SK-N-DZ (cell line): ENCODE data around the gene IL17RC.
A peak's percentile ranks its signal among the peaks of the same experiment; 100 is the strongest.

ENCODE experiments used
- DNase-seq: peaks from one replicate; pipeline ENCODE4 v3.0.0-alpha.2; 2015; ENCODE audit warnings: low spot score

Gene IL17RC

DNA sequence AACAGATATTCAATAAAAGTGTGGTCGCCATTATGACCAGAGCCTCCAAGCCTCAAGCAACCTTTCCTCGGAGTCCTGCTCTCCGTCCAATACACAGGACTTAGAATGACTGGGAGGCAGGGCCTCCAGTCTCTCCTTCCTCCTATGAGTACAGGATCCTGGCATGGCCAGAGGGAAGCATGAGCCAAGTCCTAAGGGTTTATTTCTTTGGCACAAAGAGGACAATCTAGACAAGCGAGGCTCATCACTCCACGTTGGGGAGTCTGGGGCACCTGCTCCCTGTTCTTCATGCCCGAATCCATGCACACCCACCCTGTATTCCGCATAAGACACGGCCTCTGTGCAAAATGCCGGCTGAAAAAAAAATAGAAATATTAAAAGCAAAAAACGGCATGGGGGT lies 28.5 kb downstream of the IL17RC start:
- no peak for DNase-seq

DNA sequence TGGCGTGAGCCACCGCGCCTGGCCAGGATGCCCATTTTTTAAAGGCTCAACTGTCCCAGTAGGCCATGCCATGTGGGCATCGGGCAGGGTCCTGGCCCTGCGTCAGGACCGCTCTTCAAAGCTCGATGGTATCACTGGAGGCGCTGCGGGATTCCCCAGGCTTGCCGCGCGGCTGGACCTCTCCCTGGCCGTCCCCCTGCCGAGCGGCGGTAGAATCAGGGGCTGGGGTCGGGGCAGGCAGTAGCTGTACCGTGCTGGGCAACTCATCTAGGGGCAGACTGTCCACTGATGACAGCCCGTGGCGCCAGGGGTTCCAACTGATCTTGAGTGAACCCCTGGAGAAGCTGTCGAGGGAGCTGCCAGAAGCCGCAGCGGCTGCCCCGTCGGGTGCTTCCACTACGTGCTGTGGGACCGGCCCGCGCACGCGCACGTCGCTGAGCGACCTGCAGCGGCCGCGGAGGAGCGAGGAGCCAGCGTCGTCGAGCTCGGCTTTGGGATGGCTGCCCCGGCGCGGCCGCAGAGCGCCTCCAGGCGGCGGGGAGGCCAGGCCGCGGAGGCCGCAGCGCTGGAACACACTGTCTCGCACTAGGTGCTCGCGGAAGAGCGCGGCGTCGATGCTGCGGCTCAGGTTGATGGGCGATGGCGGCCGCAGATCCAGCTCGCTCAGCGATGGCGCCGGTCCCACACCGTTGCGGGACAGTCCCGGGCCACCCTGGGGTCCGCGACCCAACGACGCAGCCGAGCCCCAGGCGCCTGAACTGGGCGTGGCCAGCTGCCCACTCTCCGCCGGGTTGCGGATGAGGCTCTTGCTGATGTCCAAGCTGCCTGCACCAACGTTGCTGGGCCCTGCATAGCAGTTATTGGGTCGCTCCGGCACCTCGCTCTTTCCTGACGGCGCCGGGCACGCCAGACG lies 29.5 kb downstream of the IL17RC start:
- DNase-seq: no peak

DNA sequence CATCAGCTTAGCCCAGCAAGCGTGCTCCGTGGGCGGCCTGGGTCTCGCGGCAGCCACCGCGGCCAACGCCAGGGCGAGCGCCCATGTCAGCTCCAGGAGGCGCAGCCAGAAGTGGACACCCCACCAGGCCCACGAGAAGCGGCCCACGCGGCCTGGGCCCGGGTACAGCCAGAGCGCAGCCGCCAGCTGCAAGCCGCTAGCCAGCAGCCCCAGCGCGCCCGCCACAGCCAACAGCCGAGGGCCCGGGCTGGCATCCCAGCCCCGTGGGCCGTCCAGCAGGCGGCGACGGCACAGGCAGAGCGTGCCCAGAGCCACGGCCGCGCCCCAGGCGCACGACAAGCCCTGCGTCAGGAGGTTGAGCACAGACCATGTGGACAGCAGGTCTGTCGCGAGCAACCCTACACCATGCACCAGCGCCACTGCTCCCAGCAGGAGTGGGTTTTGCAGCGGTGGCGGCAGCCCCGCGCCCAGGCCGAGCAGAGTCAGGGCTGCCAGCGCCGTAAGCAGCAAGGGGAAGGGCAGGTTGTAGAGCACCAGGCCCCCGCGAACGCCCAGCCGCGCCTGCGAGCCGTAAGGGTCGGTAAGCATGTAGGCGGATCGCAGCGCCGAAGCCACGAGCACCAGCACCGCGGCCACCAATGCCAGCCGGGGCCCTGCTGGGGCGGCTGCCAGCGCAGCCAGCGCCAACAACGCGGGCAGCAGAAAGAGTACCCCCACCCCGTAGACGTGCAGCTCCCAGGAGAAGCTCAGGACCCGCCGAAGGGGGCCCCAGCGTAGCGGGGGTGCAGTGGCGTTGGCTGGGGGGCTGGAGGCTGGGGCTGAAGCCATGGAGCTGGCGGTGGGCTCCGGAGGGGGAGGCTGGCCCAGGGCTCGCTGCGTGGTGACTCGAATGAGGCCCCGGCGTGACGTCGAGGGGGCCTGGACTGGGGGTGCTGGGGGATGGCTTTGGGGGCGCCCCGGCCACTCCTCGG lies 30.4 kb downstream of the IL17RC start:
- no peak for DNase-seq

DNA sequence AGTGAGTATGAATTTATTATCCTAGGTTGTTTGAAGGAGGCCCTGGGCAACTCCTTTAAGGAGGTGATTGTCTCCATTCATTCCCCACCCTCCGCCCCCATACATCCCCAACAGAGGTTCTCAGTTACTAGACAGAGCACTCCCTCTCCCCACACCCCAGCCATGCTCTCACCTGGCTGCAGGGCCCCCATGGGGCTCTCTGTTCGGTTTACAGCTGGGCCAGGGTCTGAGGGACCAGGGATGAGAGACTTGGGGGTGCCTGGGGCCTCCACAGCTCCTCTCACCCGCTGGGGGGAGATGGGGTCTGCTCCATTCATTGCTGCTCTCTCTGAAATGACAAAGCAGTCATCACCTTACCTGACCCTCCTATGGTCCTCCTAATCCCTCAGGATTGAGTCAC lies 31.7 kb downstream of the IL17RC start:
- DNase-seq: no peak

DNA sequence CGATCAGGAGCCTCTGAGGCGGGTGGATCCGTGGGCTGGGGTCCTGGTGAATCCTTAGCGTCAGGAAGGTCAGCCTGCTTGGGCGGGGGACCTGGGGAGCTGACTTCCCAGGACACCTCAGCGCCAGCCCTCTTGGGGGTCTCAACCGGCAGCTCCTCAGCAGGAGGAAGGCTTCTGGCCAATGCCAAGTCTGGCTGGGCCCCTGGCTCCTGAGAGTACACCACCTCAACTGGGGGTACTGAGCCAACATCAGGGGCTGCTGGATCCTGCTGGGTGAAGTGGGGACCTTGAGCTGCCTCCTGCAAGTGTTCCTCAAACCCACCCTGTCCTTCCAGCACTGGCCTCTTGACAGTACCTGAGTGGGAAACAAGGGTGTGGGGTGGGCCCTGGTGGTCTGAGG lies 32.2 kb downstream of the IL17RC start:
- DNase-seq: no peak

DNA sequence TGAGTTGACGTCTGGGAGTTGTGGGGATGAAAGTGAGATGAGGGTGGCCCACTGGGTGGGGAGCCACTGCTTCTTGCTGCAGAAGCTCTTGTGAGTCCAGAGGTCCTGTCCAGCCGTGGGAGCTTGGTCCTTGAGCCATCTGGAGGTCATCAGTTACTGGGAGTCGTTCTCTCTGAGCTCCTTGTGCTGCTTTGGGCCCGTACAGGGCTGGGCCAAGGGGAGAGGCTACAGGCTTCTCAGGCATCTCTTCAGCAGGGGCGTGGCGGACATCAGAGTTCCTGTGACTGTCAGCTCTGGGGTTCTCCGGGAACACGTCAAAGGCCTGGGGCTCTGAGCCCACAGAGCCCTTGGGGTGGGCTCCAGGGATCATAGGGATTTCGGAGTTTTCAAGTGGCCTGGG lies 32.7 kb downstream of the IL17RC start:
- DNase-seq: no peak

DNA sequence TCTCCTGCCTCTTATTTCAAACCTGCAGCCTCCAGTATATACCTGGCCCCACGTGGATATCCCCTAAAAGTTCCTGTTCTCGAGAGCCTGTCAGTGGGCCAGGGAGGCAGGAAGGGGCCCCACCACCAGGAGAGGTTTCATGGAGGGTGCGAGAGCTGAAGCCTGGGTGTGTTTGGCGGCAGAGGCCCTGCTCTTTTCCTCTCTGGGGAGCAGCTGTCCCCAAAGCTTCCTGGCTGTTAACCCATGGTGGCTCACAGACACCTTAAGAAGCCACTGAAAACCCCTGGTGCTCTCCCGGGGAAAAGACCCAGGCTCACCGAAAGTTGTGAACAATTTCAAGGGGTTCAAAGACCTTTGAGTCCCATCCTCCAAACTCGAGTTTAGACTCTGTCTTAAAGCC lies 34.2 kb downstream of the IL17RC start:
- DNase-seq: no peak

DNA sequence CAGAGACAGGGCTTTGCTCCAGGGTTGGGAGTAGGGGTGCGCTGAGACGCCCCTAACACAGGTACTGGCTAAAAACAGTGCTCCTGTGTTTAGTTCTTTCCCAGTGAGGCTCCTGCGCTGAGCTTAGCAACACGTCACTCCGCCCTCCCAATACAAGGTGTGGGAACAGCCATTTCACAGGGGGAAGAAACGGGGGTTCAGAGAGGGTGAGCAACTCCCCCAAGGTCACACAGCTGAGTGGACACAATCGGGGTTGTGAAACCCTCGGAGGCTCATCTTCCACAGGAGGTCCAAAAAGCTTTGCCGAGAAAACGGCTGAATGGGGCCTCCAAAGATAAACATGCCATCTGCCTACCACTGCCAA lies 34.7 kb downstream of the IL17RC start:
- DNase-seq: no peak

- DNase-seq: peak; percentile 68
These were observed 35.3 kb downstream of the IL17RC start, which contains the start of gene PRRT3 for GRCh38 chr3:9951962-9952805. Gene PRRT3 (minus strand): TSS chr3:9952408. CDS start chr3:9950115, 2,293 bp downstream.

- peak; percentile 80 for DNase-seq
These were observed 38.2 kb downstream of the IL17RC start for GRCh38 chr3:9955067-9955502.

- DNase-seq: no peak
These were observed 38.9 kb downstream of the IL17RC start for GRCh38 chr3:9955611-9956352.

- no peak for DNase-seq
These were observed 40.3 kb downstream of the IL17RC start for GRCh38 chr3:9957214-9957613.

GRCh38 chr3:9965200-9965875 lies 48.4 kb downstream of the IL17RC start:
- no peak for DNase-seq

DNA sequence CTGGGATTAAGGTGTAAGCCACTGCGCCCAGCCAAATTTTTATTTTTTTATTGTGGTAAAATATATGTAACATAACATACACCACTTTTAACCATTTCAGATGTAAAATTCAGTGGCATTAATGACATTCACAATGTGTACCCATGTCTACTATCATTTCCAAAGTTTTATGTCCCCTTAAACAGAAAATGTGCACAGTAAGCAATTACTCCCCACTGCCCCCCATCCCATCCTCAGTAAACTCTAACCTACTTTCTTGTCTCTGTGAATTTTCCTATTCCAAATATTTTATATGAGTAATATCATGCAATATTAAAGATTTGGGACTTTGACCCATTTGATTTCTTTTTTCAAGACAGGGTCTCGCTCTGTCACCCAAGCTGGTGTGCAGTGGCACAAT lies 49.9 kb downstream of the IL17RC start:
- DNase-seq: no peak

DNA sequence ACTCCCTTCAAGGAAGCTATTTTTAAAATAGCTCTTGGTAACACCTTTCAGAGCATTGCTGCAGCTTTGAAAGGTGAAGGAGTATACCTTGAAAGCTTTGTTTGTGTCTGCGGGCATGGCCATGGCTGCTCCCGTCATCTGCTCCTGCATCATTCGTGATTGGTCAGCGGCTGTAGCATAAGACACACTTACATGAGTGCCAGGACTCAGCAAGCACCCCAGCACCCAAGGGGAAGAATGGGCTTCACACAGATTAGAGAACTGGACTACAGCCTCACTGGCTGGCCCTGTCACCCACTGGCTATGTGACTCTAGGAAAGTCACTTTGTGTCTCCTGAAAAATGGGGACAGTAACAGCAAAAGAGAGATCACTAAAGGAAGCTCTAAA lies 52.7 kb downstream of the IL17RC start:
- DNase-seq: no peak

- DNase-seq: no peak
These were observed 53.2 kb downstream of the IL17RC start for GRCh38 chr3:9970020-9970652.

GRCh38 chr3:9976721-9977709 lies 60.1 kb downstream of the IL17RC start:
- no peak for DNase-seq

DNA sequence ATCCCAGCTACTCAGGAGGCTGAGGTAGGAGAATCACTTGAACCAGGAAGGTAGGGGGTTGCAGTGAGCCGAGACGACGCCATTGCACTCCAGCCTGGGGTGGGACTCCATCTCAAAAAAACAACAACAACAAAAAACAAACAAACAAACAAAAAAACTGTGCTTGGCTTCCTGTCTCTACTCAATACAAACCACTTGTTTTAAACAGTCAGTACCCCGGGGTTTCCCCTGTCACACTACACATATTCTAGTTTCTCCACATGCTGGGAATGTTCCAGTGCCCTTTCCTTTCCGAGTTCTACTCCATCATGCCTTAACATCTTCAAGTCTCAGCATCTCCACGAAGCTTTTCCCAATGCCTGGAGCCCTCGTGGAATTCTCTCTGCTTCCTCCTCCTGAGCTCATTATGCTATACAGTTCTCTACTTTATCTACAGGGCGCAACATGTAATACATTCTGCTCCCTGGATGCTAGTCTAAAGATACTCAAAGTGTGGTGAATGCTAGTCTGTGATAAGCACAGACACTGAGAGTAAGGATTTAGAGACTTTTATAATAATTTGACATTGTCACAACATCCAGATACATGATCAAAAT lies 61.9 kb downstream of the IL17RC start:
- no peak for DNase-seq
